ENCODE data around the gene TRPV4.

TRPV4 gene

DNA sequence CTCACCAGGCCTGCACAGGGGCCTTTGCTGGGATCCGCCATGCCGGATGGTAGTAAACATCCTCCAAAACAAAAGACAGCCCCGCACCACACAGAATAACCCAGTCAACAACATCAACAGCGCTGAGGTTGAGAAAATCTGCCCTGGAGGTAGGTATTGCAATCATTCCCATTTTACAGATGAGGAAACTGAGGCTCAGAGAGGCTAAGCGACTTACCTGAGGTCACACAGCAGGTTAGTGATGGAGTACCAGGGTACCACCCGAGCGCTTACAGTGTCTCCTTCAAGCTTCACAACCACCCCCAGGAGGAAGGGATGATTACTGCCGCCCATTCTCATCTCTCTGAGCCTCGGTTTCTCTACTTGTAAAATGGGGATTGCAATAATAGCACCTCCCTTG, 14.9 kb downstream of the TRPV4 start:
- TF ChIP-seq, protein P1, sequence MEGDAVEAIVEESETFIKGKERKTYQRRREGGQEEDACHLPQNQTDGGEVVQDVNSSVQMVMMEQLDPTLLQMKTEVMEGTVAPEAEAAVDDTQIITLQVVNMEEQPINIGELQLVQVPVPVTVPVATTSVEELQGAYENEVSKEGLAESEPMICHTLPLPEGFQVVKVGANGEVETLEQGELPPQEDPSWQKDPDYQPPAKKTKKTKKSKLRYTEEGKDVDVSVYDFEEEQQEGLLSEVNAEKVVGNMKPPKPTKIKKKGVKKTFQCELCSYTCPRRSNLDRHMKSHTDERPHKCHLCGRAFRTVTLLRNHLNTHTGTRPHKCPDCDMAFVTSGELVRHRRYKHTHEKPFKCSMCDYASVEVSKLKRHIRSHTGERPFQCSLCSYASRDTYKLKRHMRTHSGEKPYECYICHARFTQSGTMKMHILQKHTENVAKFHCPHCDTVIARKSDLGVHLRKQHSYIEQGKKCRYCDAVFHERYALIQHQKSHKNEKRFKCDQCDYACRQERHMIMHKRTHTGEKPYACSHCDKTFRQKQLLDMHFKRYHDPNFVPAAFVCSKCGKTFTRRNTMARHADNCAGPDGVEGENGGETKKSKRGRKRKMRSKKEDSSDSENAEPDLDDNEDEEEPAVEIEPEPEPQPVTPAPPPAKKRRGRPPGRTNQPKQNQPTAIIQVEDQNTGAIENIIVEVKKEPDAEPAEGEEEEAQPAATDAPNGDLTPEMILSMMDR (IDR thresholded peaks at IDR 0.05; ENCODE audit: extremely low read depth, missing control alignments): no peak
- no peak for DNase-seq (ENCODE audit: low spot score)

- DNase-seq (ENCODE audit: low spot score): no peak
Observed at GRCh38 chr12:109817627-109818231, 15.5 kb downstream of the TRPV4 start.

GRCh38 chr12:109816870-109817269, 16.3 kb downstream of the TRPV4 start:
- DNase-seq (ENCODE audit: low spot score): no peak
- TF ChIP-seq, protein P1 (IDR thresholded peaks at IDR 0.05; ENCODE audit: extremely low read depth, missing control alignments): no peak

More at GRCh38 chr12:109817627-109818231, 15.5 kb downstream of the TRPV4 start:
- TF ChIP-seq, protein P1 (IDR thresholded peaks at IDR 0.05; ENCODE audit: extremely low read depth, missing control alignments): no peak

- no peak for DNase-seq (ENCODE audit: low spot score)
- TF ChIP-seq, protein P1 (IDR thresholded peaks at IDR 0.05; ENCODE audit: extremely low read depth, missing control alignments): no peak
Observed at GRCh38 chr12:109815757-109816617, 17.2 kb downstream of the TRPV4 start.

- TF ChIP-seq, protein P1 (IDR thresholded peaks at IDR 0.05; ENCODE audit: extremely low read depth, missing control alignments): no peak
- DNase-seq (ENCODE audit: low spot score): no peak
Observed at GRCh38 chr12:109815225-109815624, 18.0 kb downstream of the TRPV4 start.

GRCh38 chr12:109814600-109815150, 18.5 kb downstream of the TRPV4 start:
- DNase-seq (ENCODE audit: low spot score): no peak
- TF ChIP-seq, protein P1 (IDR thresholded peaks at IDR 0.05; ENCODE audit: extremely low read depth, missing control alignments): no peak
